Thymus (tissue), 11 donors: ENCODE data around the gene NUFIP2. TPM values are rescaled to one million over a fixed set of nuclear protein-coding genes. Genes with fewer than 3 reads are reported as not detected.

ENCODE experiments used
- DNase-seq, 9 donors: peaks; one replicate each; pipeline ENCODE4 v3.0.0-alpha.2; 2013; ENCODE audit warnings: low spot score in 9 of 9, low read depth in 6 of 9, missing footprints in 1 of 9
- H3K27ac ChIP-seq, 2 donors: one replicate each; pipeline ENCODE4 v1.5.1; 2013; ENCODE audit warnings: control low read depth in 1 of 2, low read depth in 1 of 2, low read length in 1 of 2, mild to moderate bottlenecking in 1 of 2, moderate library complexity in 1 of 2
- H3K27me3 ChIP-seq, 2 donors: one replicate each; pipeline ENCODE4 v1.5.1; 2013; ENCODE audit warnings: low read length in 1 of 2; ENCODE audit not compliant: control insufficient read depth in 2 of 2, insufficient read depth in 1 of 2
- H3K36me3 ChIP-seq, 2 donors: one replicate each; pipeline ENCODE4 v1.5.1; 2013; ENCODE audit warnings: low read length in 1 of 2, mild to moderate bottlenecking in 1 of 2, moderate library complexity in 1 of 2; ENCODE audit not compliant: control insufficient read depth in 2 of 2, insufficient read depth in 2 of 2
- H3K4me1 ChIP-seq, 2 donors: one replicate each; pipeline ENCODE4 v1.5.1; 2013; ENCODE audit warnings: low read length in 2 of 2; ENCODE audit not compliant: control insufficient read depth in 2 of 2, insufficient read depth in 2 of 2
- H3K4me3 ChIP-seq, 2 donors: one replicate each; pipeline ENCODE4 v1.5.1; 2013; ENCODE audit warnings: low read length in 2 of 2, control low read depth in 1 of 2, mild to moderate bottlenecking in 1 of 2
- H3K9me3 ChIP-seq, 2 donors: one replicate each; pipeline ENCODE4 v1.5.1; 2013; ENCODE audit warnings: low read length in 1 of 2, mild to moderate bottlenecking in 1 of 2; ENCODE audit not compliant: control insufficient read depth in 2 of 2, insufficient read depth in 1 of 2
- WGBS: extraction: QIAGEN DNeasy Blood & Tissue Kit; methylation state at CpG from one replicate; pipeline ENCODE4 v1.1.7; 2013; 5-methylcytosine and 5-hydroxymethylcytosine counted together
- polyA plus RNA-seq: library from polyadenylated mRNA; stranded (reverse); fragments of 200-250 nt; gene quantifications from one replicate; pipeline ENCODE4 v1.2.3, GENCODE V29; 2013
- total RNA-seq: library from RNA; stranded (reverse); fragments of 120-200 nt; gene quantifications from one replicate; pipeline ENCODE4 v1.2.4, GENCODE V29; 2013
- donor health status: healthy.

Gene NUFIP2
- total and polyA plus RNA-seq, 2 donors = 19.8 to 22.0 TPM

- DNase-seq = no peak
- no peaks in the 10 kb centered on the region for H3K36me3 ChIP-seq
- 95% methylated on average over 1 of the region's 1 CpG for WGBS
- no peaks in the 10 kb centered on the region for H3K27me3 ChIP-seq
- H3K9me3 ChIP-seq = no peaks in the 10 kb centered on the region
- no peaks in the 10 kb centered on the region for H3K4me1 ChIP-seq
- H3K27ac ChIP-seq = no peak within 1 kb of the TSS
- H3K4me3 ChIP-seq = no peak within 1 kb of the TSS
Observed at GRCh38 chr17:29246628-29247027, 47.3 kb downstream of the NUFIP2 start, which contains the start of gene CRYBA1. Gene CRYBA1, plus strand, starts transcription at chr17:29246859. Its CDS starts 5 bp downstream, at chr17:29246864.

GRCh38 chr17:29245401-29245800, 48.5 kb downstream of the NUFIP2 start:
- Histone ChIP-seq H3K36me3 (no peaks in the 10 kb centered on the region), H3K9me3 (no peaks in the 10 kb centered on the region), H3K27me3 (no peaks in the 10 kb centered on the region), H3K4me3 (no peak overlapping the region), H3K27ac (no peak overlapping the region), H3K4me1 (no peaks in the 10 kb centered on the region)
- 97% methylated on average over 6 of the region's 6 CpGs for WGBS
- DNase-seq = no peak

GRCh38 chr17:29243792-29244191, 50.2 kb downstream of the NUFIP2 start:
- H3K9me3 ChIP-seq = no peaks in the 10 kb centered on the region
- H3K4me1 ChIP-seq = no peaks in the 10 kb centered on the region
- H3K27ac ChIP-seq = no peak overlapping the region
- WGBS = 91% methylated on average over 4 of the region's 4 CpGs
- DNase-seq = no peak
- no peaks in the 10 kb centered on the region for H3K27me3 ChIP-seq
- H3K4me3 ChIP-seq = no peak overlapping the region
- H3K36me3 ChIP-seq = no peaks in the 10 kb centered on the region

GRCh38 chr17:29242790-29243189, 51.2 kb downstream of the NUFIP2 start:
- WGBS = 96% methylated on average over 6 of the region's 6 CpGs
- Histone ChIP-seq H3K4me1 (no peaks in the 10 kb centered on the region), H3K9me3 (no peaks in the 10 kb centered on the region), H3K27me3 (no peaks in the 10 kb centered on the region), H3K4me3 (no peak overlapping the region), H3K27ac (no peak overlapping the region), H3K36me3 (no peaks in the 10 kb centered on the region)
- DNase-seq = no peak

- no peaks in the 10 kb centered on the region for H3K27me3 ChIP-seq
- H3K27ac ChIP-seq = no peak overlapping the region
- no peaks in the 10 kb centered on the region for H3K36me3 ChIP-seq
- H3K9me3 ChIP-seq = no peaks in the 10 kb centered on the region
- DNase-seq = no peak
- no peak overlapping the region for H3K4me3 ChIP-seq
- no peaks in the 10 kb centered on the region for H3K4me1 ChIP-seq
- WGBS = 98% methylated on average over 1 of the region's 1 CpG
Observed at GRCh38 chr17:29242051-29242450, 51.9 kb downstream of the NUFIP2 start.

GRCh38 chr17:29240968-29241963, 52.7 kb downstream of the NUFIP2 start:
- WGBS = 97% methylated on average over 9 of the region's 9 CpGs
- Histone ChIP-seq H3K4me3 (no peak overlapping the region), H3K27me3 (no peaks in the 10 kb centered on the region), H3K4me1 (no peaks in the 10 kb centered on the region), H3K9me3 (no peaks in the 10 kb centered on the region), H3K36me3 (no peaks in the 10 kb centered on the region), H3K27ac (no peak overlapping the region)
- DNase-seq = no peak

- Histone ChIP-seq H3K27ac (no peak overlapping the region), H3K9me3 (no peaks in the 10 kb centered on the region), H3K4me3 (no peak overlapping the region), H3K36me3 (no peaks in the 10 kb centered on the region), H3K4me1 (no peaks in the 10 kb centered on the region), H3K27me3 (no peaks in the 10 kb centered on the region)
- 77% methylated on average over 2 of the region's 2 CpGs for WGBS
- no peak for DNase-seq
Observed at GRCh38 chr17:29240477-29240876, 53.5 kb downstream of the NUFIP2 start.

- no peaks in the 10 kb centered on the region for H3K36me3 ChIP-seq
- no peaks in the 10 kb centered on the region for H3K4me1 ChIP-seq
- no peak overlapping the region for H3K27ac ChIP-seq
- no peak overlapping the region for H3K4me3 ChIP-seq
- DNase-seq = no peak
- H3K9me3 ChIP-seq = no peaks in the 10 kb centered on the region
- H3K27me3 ChIP-seq = no peaks in the 10 kb centered on the region
- WGBS = 96% methylated on average over 8 of the region's 8 CpGs
Observed at GRCh38 chr17:29238133-29238850, 55.7 kb downstream of the NUFIP2 start.
